ENCODE results near the gene CRBN.

DNA sequence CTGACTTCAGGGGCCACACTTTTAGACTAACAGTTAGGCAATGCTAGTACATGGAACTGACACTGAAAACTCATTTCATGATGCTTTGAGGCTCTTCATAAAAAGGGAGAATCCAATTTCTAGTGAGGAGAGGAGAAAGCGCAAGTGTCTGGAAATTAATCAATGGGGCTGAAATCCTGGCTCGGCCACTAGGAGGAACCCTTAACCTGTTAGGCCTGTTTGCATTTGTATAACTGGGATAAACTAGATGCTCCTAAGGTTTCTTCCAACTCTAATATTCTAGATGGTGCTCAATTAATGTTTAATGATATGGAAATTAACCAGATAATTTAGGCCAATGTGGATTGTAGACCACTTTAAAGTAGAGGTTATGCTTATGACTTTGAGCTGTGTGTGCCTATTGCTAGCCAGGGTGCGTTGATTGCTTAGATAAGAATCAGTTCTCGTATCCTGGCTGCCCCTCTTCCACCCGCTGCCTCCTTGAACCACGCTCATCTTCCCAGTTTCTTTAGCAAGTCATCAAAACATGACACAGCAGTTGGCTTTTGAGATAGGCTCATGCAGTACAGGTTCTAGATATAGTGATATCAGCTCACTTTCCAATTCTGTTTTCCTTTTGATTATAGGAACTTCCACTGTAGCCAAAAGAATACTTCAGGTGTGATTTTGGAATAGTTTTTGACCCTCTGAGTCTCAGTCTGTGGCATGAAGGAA is 16.8 kb upstream of the CRBN start:
- TF ChIP-seq CTCF (IDR thresholded peaks at IDR 0.05; ENCODE audit: extremely low read depth in 1 of 2, insufficient read depth in 1 of 2, low read depth in 1 of 2, low read length in 2 of 2) (peak; percentile 13 to 31), POLR2AphosphoS5 (IDR thresholded peaks at IDR 0.05; ENCODE audit: insufficient read depth, low read depth, low read length) (no peak)
